ENCODE measurements around the gene ST6GALNAC6.
A peak's percentile ranks its signal among the peaks of the same experiment; 100 is the strongest.

The ST6GALNAC6 gene, protein sequence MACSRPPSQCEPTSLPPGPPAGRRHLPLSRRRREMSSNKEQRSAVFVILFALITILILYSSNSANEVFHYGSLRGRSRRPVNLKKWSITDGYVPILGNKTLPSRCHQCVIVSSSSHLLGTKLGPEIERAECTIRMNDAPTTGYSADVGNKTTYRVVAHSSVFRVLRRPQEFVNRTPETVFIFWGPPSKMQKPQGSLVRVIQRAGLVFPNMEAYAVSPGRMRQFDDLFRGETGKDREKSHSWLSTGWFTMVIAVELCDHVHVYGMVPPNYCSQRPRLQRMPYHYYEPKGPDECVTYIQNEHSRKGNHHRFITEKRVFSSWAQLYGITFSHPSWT

DNA sequence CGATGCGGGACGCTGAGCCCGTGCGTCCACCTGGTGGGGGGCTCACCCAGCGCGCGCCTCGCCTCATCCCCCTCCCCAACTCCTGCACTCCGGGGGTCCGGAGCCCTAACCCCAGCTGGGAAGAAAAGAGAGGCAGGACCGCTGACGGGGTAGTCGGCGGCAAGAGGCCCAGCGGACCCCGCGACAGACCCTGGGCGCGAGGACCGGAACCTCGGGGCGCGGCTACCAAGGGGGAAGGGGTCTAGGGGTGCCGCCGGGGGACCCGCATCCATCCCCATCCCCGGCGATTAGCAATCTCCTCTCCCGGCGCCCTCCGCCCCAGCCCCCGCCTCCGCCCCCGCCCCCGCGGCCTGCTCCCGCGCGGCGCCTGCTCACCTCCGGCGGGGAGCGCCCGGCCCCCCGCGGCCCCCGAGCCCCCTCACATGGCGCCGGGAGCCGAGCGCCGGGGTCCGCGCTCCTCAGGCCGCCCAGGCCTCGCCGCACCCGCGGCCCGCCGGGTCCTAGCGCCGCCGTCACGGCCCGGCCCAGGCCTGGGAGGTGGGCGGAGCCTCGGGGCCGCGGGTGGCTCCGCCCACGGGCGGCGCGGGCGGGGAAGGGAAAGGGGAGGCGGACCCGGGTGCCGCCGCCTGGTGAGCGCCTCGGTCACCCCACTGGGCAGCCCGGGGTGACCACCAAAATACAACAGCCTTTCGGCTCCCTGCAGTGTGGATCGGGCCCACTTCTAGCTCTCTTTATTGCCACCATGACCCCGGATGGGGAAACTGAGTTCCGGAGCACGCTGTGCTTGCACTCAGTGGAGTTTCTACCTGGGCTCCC, at the start of gene ST6GALNAC6:
Gene ST6GALNAC6, minus strand, starts transcription at position 476 of the 816 bp plus-strand sequence. CDS start 1,622 bp downstream, outside the sequence.
- DNase-seq: peak; percentile 85

DNA sequence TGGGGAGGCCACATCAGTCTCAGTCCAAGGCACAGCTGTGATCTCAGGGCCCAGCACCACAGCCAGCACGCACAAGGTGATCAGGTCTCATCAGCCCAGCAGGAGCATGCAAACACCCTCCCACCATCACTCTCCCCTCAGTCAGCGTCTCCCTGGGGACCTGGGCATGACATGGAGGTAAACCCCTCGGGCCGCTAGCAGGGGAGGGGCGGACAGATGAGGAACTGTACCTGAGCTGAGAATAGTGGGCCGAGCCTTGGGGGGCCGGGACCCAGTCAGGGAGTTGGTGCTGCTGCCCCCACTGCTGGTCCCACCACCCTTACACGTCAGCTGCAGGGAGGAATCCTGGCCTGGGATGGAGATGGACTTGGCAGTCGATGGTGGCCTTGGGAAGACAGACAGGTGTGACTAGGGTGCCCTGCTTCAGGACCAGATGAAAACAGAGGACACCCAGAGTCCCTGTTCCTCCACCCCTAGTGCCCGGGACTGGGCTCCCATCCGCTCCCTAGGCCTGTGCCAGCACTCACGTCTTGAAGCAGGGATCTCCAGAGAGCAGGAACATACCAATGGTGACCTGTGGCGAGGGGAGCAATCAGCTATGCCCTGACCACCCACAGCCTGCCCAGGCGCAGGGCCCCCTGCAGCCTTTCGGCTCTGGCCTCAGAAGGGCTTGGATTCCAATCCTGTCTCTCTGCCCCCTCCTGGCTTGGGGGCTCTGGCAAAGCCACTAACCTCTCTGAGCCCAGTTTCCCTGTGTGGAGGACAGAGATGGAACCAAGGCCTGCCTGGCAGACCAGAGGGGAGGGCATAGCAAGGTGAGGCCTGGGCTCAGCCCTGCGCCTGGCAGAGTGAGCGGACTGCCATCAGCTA, 48.7 kb upstream of the ST6GALNAC6 start:
- no peak for DNase-seq

DNA sequence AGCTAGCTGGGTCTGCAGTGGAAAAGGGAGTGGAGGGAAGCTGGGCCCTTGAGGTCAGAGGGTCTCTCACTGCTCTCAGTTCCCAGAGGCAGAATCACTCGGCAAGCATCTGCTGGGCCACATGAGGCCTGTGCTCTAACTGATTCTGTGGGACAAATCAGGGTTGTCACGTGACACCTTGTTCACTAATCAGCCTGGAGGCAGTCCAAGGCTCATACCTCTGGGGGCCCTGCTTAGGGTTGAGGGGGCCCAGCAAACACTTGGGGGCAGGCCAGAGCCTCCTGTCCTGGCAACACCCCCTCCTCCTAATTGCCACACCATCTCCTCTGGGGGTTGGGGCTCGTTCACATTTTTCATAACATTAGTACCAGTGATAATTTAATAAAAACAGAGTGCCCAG, 47.3 kb upstream of the ST6GALNAC6 start:
- DNase-seq: no peak

DNA sequence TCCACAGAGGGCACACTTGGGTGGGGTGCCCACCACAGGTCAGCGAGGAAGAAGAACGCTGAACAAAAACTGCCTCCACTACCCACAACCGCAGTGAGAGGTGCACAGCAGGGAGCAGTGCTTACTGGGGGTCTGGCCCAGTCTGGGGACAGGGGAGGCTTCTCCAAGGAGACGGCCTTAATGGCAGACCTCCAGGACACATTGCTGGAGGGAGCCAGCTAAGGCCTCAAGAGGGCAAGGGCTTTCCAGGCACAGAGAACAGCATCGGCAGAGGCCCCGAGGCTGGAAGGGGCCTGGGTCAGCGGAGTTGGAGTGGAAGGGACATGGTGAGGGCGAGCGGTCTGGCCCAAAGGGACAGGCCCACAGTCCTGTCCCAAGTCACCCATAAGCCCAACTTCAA, 46.5 kb upstream of the ST6GALNAC6 start:
- no peak for DNase-seq

DNA sequence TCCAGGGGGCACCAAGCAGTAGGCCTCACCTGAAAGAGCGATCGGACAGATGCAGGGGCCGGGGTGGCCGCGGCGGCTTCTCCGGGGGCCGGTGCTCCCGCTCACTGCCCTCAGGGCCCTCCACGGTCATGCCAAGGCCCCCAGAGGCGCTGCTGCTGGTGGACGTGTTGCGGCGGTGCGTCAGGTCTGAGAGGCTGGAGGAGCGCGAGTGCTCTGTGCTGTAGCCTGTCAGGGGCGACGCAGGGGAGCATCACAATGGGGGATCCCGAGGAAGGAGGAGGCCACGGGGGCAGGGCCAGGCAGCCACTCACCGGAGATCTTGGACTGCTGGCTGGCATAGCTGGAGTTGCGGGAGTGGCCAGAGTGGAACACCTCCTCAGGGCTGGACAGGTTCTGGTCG, 45.9 kb upstream of the ST6GALNAC6 start:
- no peak for DNase-seq

DNA sequence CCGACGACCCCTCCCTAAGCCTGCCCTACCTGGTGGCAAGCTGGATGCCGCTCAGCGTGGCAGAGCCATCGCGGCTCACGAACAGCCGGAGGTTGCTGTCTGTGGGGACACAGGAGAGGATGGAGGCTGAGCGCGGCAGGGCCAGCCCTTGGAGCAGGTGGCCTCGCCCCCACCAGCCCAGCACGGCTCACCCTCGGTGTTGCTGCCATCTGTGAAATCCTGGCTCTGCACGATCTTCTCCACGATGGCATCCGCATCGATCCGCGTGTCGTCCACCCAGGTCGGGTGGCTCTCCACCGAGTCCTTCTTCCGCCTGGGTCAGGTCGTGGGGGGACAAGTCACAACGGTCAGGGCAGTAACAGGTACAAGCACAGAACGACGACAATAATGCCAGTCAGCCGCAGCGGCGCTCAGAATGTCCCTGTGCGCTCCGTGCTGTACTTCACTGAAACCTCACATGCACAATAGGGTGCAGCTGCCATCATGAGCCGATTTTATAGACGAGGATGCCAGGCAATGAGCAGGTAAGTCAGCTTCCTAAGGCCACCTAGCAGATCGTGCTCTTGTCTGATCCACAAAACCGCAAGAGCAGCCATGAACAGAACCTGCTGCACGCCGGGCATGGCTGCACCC, 45.3 kb upstream of the ST6GALNAC6 start:
- no peak for DNase-seq

DNA sequence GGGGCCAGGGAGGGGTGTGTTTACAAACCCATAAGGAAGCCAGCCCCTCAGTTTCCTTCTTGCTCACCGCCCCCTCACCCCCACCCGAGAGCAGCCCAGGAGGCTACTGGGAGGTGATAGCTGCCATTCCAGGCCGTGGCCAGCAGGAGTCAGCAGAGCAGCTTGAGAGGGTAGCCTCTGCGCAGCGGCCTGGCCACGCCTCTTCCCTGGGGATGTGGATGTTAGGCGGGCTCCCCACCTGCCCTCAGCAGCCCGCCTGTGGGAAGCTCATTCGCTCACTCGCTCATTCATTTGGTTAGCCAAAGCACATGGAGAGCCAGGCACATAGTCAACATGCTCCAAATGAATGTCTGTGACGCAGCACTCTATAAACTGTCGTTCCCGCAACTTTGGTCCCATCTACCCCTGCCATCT, 44.3 kb upstream of the ST6GALNAC6 start:
- DNase-seq: peak; percentile 97

DNA sequence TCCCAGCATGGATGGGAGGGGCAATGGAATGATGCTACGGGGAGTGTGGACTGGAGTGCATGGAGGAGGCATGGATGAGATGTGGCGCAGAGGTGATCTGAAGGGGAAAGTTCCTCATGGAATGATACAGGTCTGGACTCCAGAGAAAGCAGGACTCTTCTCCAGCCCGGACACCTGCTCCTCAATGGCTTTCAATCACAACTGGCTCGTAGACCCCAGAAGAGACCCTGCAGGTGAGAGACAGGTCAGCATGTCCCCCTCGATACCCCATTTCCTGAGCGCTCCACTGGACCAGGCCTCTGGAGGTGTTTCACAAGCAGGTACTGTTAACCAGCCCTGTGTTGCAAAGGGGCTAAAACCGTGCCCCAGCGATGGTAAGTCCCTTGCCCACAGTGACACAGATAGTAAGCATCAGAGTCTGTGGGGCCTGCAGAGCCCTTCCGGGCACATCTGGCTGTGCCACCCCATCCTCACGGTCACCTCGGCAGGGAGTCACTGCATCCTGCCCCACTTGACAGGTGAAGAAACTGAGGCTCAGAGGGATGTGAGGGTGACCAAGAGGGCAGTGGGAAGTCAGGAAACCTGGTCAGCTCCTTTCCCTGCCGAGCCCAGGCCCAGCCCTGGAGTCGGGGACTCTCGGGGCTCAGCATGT, 43.7 kb upstream of the ST6GALNAC6 start:
- no peak for DNase-seq

DNA sequence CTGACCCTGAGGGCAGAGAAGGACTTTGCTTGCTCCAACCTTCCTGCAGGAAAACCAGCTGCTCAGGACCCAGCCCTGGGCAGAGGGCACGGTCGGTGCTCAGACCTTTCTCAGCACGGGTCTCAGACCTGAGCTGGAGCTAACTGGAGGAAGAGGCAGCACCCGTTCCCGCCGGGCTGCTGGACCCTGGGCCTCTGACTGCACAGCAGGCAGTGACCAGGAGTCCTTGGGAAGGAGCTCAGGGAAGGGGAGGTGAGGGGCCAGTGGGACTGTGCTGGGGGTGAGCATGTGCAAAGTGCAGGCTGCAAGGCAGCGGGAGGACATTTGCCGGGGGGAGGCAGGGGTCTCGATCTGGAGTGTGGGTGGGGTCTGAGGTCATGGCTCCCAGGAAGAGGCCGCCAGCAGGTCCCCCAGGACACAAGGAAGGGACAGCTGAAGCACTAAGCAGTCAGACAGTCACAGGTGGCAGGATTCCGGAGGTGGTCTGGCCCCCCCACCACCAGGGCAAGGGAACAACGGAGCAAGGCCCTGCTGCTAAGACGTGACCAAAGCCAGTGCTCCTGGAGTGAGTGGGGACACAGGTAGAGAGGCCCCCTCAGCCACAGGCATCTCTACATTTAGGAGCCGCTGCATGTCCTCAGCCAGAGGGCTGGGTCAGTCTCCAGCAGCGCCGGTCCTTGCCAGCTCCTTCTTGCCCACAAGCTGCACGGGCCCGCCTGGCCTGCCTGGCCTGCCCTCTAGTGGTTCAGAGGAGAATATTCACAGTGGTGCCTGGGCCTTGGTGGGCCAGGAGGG, 43.0 kb upstream of the ST6GALNAC6 start:
- peak; percentile 80 for DNase-seq

DNA sequence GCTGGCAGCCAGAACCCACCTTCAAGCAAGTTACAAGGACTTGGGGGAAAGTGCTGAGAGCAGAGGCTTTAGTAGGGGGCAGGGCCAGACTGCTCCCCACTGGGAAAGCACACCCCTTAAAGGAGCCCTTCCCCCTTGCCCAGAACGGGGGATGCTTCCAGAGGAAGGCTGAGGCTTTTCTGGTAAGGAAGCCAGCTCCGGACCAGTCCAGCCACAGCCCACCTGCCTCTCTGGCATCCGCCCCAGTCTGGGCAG, 42.5 kb upstream of the ST6GALNAC6 start:
- no peak for DNase-seq

DNA sequence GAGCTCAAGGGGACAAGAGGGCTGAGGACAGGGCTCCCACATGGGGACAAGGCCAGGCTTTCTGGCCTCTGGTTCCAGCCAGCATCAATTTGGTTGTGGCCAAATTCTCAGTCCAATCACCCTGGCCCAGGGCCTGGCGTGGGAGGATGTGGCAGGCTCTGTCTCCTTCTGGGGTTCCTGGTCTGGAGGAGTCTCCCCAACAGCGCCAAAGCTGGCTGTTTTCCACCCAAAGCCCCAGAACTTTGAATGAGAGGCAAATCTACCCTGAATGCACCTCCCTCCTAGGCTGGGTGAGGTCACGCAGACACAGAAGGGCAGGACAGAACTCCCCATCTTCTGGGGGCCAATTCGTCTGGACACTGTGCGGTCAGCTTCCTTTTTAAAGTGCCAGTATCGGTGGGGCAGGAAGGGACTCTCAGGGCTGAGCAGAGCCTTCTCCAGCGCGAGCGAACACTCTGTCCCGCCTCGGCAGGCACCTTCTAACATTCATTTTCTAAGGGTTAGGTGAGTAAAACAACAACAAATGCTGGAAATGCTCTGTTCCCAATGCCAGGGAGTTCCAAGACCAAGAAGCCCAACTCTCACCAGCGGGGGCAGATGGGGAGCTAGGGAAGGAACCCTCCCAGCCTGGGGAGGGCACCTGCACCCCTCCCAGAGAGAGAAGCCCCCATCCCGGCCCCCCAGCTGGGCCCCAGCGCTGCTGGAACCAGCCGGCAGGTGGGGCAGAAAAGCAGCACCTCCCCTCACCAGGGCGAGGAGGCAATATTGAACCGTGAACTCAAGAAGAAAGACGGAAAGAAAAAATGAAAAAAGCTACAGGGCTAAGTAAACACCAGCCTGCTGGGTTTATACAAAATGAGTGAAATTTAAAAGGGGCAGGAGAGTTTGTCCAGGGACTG, 41.9 kb upstream of the ST6GALNAC6 start:
- no peak for DNase-seq

DNA sequence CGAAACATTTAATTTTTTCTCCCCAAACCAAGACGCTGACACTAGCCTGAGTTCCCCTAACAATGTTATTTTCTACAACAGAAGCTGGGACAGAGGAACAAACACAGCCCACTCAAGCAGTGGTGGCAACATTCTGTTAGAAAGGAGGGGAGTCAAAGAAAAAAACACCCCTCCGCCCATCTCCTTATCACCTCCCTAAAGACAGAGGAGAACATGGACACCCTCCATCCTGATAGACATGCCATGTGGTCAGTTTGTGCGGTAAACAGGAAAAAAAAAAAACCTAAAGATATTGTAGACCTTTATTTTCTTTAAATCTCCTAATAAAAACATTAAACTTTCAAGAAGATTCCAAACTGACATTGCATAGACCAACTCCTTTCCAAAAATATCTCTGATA, 41.2 kb upstream of the ST6GALNAC6 start:
- no peak for DNase-seq

DNA sequence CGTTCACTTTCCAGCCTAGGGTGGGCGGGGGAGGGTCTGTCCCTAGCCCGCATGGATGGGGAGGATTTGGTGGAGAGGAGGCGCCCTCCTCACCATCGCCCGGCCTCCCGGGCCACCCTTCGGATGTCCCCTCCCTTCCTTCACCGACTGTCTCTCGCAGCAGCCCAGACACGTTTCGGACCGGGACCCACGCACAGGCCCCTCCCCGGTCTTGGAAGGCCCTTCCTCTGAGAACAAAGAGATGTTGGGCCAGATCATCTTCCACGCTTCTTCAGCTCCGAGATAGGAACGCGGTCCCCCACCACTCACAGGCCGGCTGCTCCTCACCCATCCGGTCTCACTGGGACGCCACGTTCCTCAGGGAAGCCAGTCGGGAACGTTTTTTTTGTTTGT, 38.9 kb upstream of the ST6GALNAC6 start:
- peak; percentile 75 for DNase-seq

DNA sequence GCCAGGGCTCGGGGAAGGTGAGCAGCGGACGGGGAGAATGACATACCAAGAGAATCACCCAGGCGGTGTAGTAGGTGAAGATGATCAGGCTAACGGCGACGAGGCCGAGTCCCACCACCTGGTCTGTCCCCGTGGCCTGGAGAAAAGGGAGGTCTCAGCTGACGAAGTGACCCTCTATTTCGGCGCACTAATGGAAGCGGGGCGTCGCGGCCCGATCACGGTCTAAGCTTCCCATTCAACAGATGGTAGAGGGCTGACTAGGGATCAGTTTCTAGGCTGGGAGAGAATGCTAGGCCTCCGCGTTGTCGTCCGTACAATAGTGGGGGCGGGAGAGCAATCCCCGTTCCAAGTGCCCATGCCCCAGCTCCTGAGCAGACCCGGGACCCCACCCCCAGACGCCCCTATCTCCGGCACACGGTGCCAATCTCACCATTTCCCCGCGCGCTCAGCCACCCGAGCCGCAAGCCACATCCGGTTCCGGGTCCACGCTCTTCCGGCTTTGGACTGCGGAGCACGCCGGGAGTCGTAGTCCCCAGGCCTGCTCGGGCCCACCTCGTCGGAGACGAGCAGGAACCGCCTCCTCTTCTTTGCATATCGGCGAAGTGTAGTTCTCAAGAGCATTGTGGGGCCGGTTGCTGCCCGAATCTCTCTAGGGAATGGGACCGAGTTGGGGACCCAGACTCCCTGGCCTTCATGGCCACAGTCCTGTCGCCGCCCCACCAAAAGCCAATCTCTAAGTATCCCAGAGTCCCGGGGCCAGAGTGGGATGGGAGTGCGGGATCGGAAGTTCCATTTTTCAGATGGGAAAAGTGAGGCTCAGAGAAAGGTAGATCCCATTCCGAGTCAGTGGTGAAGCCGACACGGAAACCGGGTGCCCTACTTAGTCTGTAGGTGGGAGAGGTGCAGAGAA, 38.2 kb upstream of the ST6GALNAC6 start, which contains the start of gene DPM2:
Gene DPM2, minus strand, starts transcription at position 467 of the 910 bp plus-strand sequence. Its CDS starts 34 bp downstream, at position 433.
- DNase-seq: peak; percentile 97

DNA sequence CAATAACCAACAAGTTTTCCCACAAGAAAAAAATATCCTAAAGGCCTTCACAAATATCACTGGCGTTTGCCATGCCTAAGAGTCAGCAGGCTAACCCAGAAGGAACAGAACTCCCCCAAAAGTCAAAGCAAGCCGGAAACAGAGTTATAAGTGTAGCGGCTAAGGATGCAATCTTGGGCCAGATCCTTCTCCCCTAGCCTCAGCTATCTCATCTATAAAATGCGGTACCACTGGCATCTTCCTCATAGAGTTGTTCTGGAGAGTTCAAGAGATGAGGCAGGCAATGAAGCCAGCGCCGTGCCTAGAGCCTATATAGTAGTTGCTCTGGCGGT, 37.6 kb upstream of the ST6GALNAC6 start:
- DNase-seq: no peak

DNA sequence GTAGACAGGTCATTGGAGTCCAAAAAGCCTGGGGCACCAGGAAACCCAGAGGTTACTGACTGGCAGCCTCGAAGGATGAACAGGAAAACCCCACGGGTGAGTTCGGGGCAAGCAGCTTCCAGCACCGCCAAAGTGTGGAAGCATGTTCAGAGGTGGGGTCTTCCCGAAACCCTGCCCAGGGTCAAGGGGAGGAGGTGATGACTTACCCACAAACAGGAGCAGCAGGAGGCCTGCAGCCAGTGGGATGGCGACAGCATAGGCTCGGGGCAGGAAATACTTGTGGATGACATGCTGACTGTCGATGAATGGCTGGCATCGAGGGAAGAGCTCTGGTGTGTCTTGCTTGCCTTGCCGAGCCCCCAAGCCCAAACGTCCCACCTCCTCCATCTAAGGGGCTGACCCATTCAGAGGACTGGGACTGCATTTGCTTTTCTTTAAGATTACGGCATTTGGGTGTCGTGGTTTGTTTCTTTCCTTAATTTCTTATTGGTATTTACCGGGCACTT, 37.0 kb upstream of the ST6GALNAC6 start:
- no peak for DNase-seq

DNA sequence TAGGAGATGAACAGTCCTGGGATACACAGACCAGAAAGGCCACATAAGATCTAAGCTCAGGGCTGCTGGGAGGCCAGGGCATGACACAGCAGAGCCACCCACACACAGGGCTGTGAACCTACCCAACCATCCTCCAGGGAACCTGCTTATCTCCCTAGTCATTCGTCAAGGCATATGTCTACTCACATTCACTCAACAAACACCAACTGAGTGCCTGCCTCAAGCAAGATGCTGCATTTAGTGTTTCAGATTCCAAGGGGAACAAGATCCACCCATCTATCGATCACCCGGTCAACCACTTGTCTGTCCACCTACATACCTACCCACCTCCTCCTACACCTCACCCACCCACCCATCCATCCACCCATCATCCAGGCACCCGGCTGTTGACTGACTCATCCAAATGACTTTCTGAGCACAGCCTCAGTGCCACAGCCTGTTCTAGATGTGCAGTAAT, 36.4 kb upstream of the ST6GALNAC6 start:
- DNase-seq: no peak

DNA sequence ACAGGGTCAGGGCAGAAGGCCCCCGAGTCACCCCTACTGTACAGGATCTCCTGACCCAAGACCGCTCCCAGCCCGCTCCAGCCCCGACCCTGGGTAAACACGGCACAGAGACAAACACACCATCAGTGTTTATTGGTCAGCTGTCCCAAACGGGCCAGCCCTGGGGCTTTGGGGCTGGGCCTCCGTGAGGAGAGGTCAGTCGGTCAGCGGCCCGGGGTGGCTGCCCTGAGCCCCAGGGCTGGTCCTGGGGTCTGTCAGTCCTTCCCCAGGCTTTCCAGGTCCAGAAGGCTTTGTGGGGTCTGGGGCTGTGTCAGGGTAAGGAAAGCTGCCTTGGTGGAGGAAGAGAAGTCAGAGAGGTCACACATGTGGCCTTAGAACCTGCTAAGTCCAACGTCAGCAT, 35.6 kb upstream of the ST6GALNAC6 start:
- no peak for DNase-seq

DNA sequence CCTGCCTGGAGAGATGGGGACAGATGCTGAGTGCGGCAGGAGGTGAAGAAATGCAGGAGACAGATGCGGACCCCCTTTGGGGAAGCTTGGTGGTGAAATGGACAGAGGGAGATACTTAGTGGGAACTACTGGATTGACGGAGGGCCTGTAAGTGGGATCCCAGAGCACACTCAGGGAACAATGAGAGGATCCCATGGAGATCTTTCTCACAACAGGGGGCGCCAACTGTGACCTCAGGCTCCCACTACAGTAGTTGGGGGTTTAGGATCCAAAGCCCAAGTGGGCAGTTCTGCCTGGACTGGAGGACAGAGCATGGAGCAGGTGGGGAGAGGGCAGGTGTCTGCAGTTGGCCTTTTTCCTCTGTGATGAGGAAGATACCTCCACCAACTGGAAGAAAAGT, 34.8 kb upstream of the ST6GALNAC6 start:
- DNase-seq: no peak

Data from DMS53 (cell line).